GM19395 (cell line): ENCODE data around the gene FAM171A1.
"Not testable (repeated sequence)": the region's sequence is repeated elsewhere in the genome, so short reads cannot be mapped to it uniquely, and the experiment has no call there.

Experiments used
- ATAC-seq: cut with Tn5 transposase; IDR thresholded peaks from one replicate; pipeline ENCODE4 v1.9.1; 2021; ENCODE audit warnings: mild to moderate bottlenecking, moderate library complexity; ENCODE audit not compliant: unreplicated experiment

Gene FAM171A1

GRCh38 chr10:15370856-15371701 lies at the start of gene FAM171A1:
Gene FAM171A1 (minus strand): TSS chr10:15371289. CDS start chr10:15371052, 237 bp downstream.
- ATAC-seq = no peak

- ATAC-seq = no peak
These were observed 49.8 kb upstream of the FAM171A1 start for GRCh38 chr10:15420858-15421257.

- ATAC-seq = peak; percentile 67
These were observed 48.3 kb upstream of the FAM171A1 start for GRCh38 chr10:15419279-15419874.

- ATAC-seq = no peak
These were observed 44.9 kb upstream of the FAM171A1 start for GRCh38 chr10:15416034-15416433.

GRCh38 chr10:15411010-15411409 lies 39.9 kb upstream of the FAM171A1 start:
- ATAC-seq = no peak

- not testable (repeated sequence) for ATAC-seq
These were observed 38.3 kb upstream of the FAM171A1 start for GRCh38 chr10:15409350-15409749.

- ATAC-seq = no peak
These were observed 37.5 kb upstream of the FAM171A1 start for GRCh38 chr10:15408557-15408956.

- no peak for ATAC-seq
These were observed 34.2 kb upstream of the FAM171A1 start for GRCh38 chr10:15405319-15405718.

- ATAC-seq = no peak
These were observed 30.3 kb upstream of the FAM171A1 start for GRCh38 chr10:15401382-15401781.

- ATAC-seq = not testable (repeated sequence)
These were observed 29.4 kb upstream of the FAM171A1 start for GRCh38 chr10:15400461-15400860.

GRCh38 chr10:15399060-15399661 lies 28.1 kb upstream of the FAM171A1 start:
- no peak for ATAC-seq

- no peak for ATAC-seq
These were observed 24.8 kb upstream of the FAM171A1 start for GRCh38 chr10:15395935-15396334.

- ATAC-seq = no peak
These were observed 22.2 kb upstream of the FAM171A1 start for GRCh38 chr10:15393139-15393825.

- ATAC-seq = no peak
These were observed 20.4 kb upstream of the FAM171A1 start for GRCh38 chr10:15391491-15391890.

- not testable (repeated sequence) for ATAC-seq
These were observed 17.1 kb upstream of the FAM171A1 start for GRCh38 chr10:15388172-15388571.

- no peak for ATAC-seq
These were observed 15.9 kb upstream of the FAM171A1 start for GRCh38 chr10:15387021-15387420.

GRCh38 chr10:15385552-15386455 lies 14.7 kb upstream of the FAM171A1 start:
- ATAC-seq = no peak

- no peak for ATAC-seq
These were observed 10.3 kb upstream of the FAM171A1 start for GRCh38 chr10:15381420-15381819.

GRCh38 chr10:15379078-15379477 lies 8.0 kb upstream of the FAM171A1 start:
- ATAC-seq = no peak

GRCh38 chr10:15378569-15378968 lies 7.5 kb upstream of the FAM171A1 start:
- no peak for ATAC-seq
